Endothelial cell of umbilical vein (primary cell): ENCODE measurements around the gene GBF1. TPM values are rescaled to one million over a fixed set of nuclear protein-coding genes. Genes with fewer than 3 reads are reported as not detected.

Experiments used
- BruUV-seq: library from RNA; stranded (reverse); fragments of 400-500 nt; replicated peaks from 2 replicates; lab custom pipeline; 2021; lab: Mats Ljungman, UMichigan
- CTCF ChIA-PET: fragments of 300-600, 350-600 bp; sonication (Branson Sonifier 250); formaldehyde crosslinking; loops from one replicate; lab custom pipeline; 2021; ENCODE audit warnings: antibody characterized with exemption, inconsistent platforms; lab: Charles Lee
- POLR2A ChIA-PET: fragments of 300-600, 350-600 bp; sonication (Branson Sonifier 250); formaldehyde crosslinking; loops from one replicate; lab custom pipeline; 2021; ENCODE audit warnings: antibody characterized with exemption, inconsistent platforms; lab: Charles Lee
- DNase-seq: peaks from one replicate; pipeline ENCODE4 v3.0.0-alpha.2; 2011; ENCODE audit warnings: low read depth, low spot score
- FAIRE-seq: peaks from 2 replicates; lab custom pipeline; 2011; peaks lifted over from hg19 to GRCh38; lab: Jason Lieb, UNC
- H2AFZ ChIP-seq: 2 replicates; pipeline ENCODE4 v1.6.0; 2012; ENCODE audit warnings: low read depth, low read length, control low read depth, inconsistent platforms
- H3K27ac ChIP-seq: 2 replicates; pipeline ENCODE4 v1.5.1; 2011; ENCODE audit warnings: low read depth, mild to moderate bottlenecking, control low read depth, low read length, moderate library complexity; ENCODE audit not compliant: insufficient read depth
- H3K27me3 ChIP-seq, 2 experiments: 2 replicates each; pipeline versions ENCODE4 v1.6.0 to v1.6.1; 2011; ENCODE audit warnings: low read length in 2 of 2, mixed read lengths in 1 of 2; ENCODE audit not compliant: control insufficient read depth in 2 of 2, insufficient read depth in 2 of 2
- H3K36me3 ChIP-seq, 2 experiments: 2 replicates in 1 of 2; 3 replicates in 1 of 2; pipeline ENCODE4 v1.5.1; 2011; ENCODE audit warnings: low read length in 2 of 2, mild to moderate bottlenecking in 1 of 2, moderate library complexity in 1 of 2; ENCODE audit not compliant: control insufficient read depth in 2 of 2, insufficient read depth in 2 of 2; ENCODE audit errors: extremely low read depth in 1 of 2
- H3K4me1 ChIP-seq: 3 replicates; pipeline ENCODE4 v1.5.1; 2011; ENCODE audit warnings: mild to moderate bottlenecking, low read length; ENCODE audit not compliant: control insufficient read depth, insufficient read depth; ENCODE audit errors: extremely low read depth
- H3K4me2 ChIP-seq: 2 replicates; pipeline ENCODE4 v1.6.1; 2011; ENCODE audit warnings: low read length, control low read depth, mixed read lengths; ENCODE audit not compliant: insufficient read depth
- H3K4me3 ChIP-seq, 3 experiments: fragments of 200-600 bp in 1 of 3; sonication (generic), shearing (Covaris generic) in 1 of 3; replicated peaks in 1 of 3; 2 replicates each; pipeline ENCODE4 v1.5.1; 2011 to 2016; ENCODE audit warnings: control low read depth in 3 of 3, low read length in 3 of 3, mild to moderate bottlenecking in 2 of 3, inconsistent platforms in 1 of 3, low read depth in 1 of 3, moderate library complexity in 1 of 3; ENCODE audit not compliant: insufficient read depth in 1 of 3
- H3K79me2 ChIP-seq: 2 replicates; pipeline ENCODE4 v1.6.0; 2012; ENCODE audit warnings: low read length, inconsistent platforms; ENCODE audit not compliant: control insufficient read depth, insufficient read depth
- H3K9ac ChIP-seq: replicated peaks from 2 replicates; pipeline ENCODE3; 2011; ENCODE audit warnings: low read length, control low read depth; ENCODE audit not compliant: insufficient read depth; ENCODE audit errors: extremely low read depth
- H3K9me1 ChIP-seq: replicated peaks from 3 replicates; pipeline ENCODE4 v1.6.0; 2011; ENCODE audit warnings: mild to moderate bottlenecking, low read length; ENCODE audit not compliant: control insufficient read depth, insufficient read depth; ENCODE audit errors: extremely low read depth
- H3K9me3 ChIP-seq: replicated peaks from 2 replicates; pipeline ENCODE4 v1.5.1; 2012; ENCODE audit warnings: low read length, inconsistent platforms; ENCODE audit not compliant: control insufficient read depth, insufficient read depth
- H4K20me1 ChIP-seq: replicated peaks from 2 replicates; pipeline ENCODE3; 2011; ENCODE audit warnings: mild to moderate bottlenecking, low read length; ENCODE audit not compliant: control insufficient read depth, insufficient read depth; ENCODE audit errors: extremely low read depth
- EZH2 ChIP-seq: IDR thresholded peaks from 2 replicates; pipeline ENCODE4 v1.6.1; 2012; ENCODE audit warnings: borderline replicate concordance, low read depth, mild to moderate bottlenecking, moderate library complexity, low read length, inconsistent platforms; ENCODE audit not compliant: severe bottlenecking
- FOS ChIP-seq: IDR thresholded peaks from 2 replicates; pipeline ENCODE4 v1.6.1; 2011; ENCODE audit warnings: mild to moderate bottlenecking, low read length, moderate library complexity, borderline replicate concordance; ENCODE audit not compliant: insufficient read depth
- GATA2 ChIP-seq: IDR thresholded peaks from 2 replicates; pipeline ENCODE4 v1.7.0; 2011; ENCODE audit warnings: low read depth, mild to moderate bottlenecking, moderate library complexity, mixed read lengths, low read length; ENCODE audit not compliant: insufficient read length, insufficient read depth
- JUN ChIP-seq: IDR thresholded peaks from 2 replicates; pipeline ENCODE4 v1.6.1; 2011; ENCODE audit warnings: borderline replicate concordance, low read depth; ENCODE audit not compliant: insufficient read length, insufficient read depth
- MAX ChIP-seq: IDR thresholded peaks from 2 replicates; pipeline ENCODE4 v1.6.1; 2011; ENCODE audit not compliant: insufficient read depth, insufficient read length
- MYC ChIP-seq: IDR thresholded peaks from one replicate; pipeline ENCODE4 v1.6.1; 2011; ENCODE audit warnings: mild to moderate bottlenecking, low read depth, low read length
- POLR2A ChIP-seq: IDR thresholded peaks from 2 replicates; pipeline ENCODE4 v1.6.1; 2012; ENCODE audit warnings: low read depth, mild to moderate bottlenecking, control low read depth, low read length
- dilution Hi-C: fragments of 300-500 bp; cut with MboI; formaldehyde crosslinking; loops from one replicate; pipeline ENCODE4 v1.15.0; 2019; ENCODE audit warnings: low sequenced_read_pairs; ENCODE audit not compliant: extremely low pct_ligation_motif_present
- intact Hi-C: fragments of 100-400 bp; cut with micrococcal nuclease; formaldehyde crosslinking; loops from one replicate; pipeline ENCODE4 v1.10.0; 2022
- polyA plus RNA-seq, 4 experiments: library from polyadenylated mRNA; depleted of rRNA in 3 of 4; stranded (reverse) in 3 of 4; unstranded in 1 of 4; fragments of >200 nt; gene quantifications; 2 replicates each; pipeline versions ENCODE4 v1.2.1 to v1.2.3, GENCODE V29; 2011 to 2012; ENCODE audit warnings: missing spikeins in 1 of 4
- total RNA-seq: library from RNA; stranded (reverse); gene quantifications from 2 replicates; pipeline ENCODE4 v1.2.3, GENCODE V29; 2021
- TF ChIP-seq, protein P1 (sequence below), 2 donors: IDR thresholded peaks; 1 replicate in 1 of 2; 2 replicates in 1 of 2; pipeline ENCODE4 v1.5.1; 2011; ENCODE audit warnings: low read length in 2 of 2, mild to moderate bottlenecking in 2 of 2, moderate library complexity in 2 of 2, control low read depth in 1 of 2, inconsistent platforms in 1 of 2, low read depth in 1 of 2; ENCODE audit not compliant: insufficient read depth in 1 of 2; ENCODE audit errors: extremely low read depth in 1 of 2

The GBF1 gene
- total and polyA plus RNA-seq, 2 donors (not counting 3 experiments of a cell fraction or from before 2014, with no cell fraction given), result 26.0 to 49.7 TPM

DNA sequence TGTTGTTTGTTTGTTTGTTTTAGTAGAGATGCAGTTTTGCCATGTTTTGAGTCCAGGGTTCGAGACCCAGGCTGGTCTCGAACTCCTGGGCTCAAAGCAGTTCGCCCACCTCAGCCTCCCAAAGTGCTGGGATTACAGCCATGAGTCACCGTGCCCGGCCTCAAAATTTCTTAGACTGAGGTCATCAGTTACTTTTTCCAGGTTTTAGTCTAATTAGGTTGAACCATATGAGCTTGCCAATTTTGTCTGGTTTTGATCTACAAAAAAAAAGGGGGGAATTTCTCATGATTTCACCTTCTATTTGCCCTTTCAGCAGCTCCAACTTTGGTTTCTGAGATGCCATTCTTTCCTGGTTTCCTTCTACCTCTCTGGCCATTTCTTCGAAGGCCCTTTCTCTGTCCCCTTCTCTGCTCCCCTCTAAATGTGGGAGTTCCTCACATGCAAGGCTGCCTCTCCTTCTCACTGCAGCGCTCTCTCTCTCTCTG lies 181.5 kb downstream of the GBF1 start:
- Histone ChIP-seq H3K9ac (no peak overlapping the region), H3K27ac (no peak overlapping the region), H3K4me3 (no peak overlapping the region), H4K20me1 (no peaks in the 10 kb centered on the region), H3K36me3 (peaks cover 0 to 9% of the 10 kb centered on the region in 2 experiments), H3K4me2 (no peak overlapping the region), H3K9me1 (no peaks in the 10 kb centered on the region), H3K9me3 (no peaks in the 10 kb centered on the region), H3K27me3 (no peaks in the 10 kb centered on the region), H3K4me1 (peaks cover 16% of the 10 kb centered on the region), H2AFZ (no peak overlapping the region), H3K79me2 (peaks cover 6% of the 10 kb centered on the region)
- DNase-seq (no peak), FAIRE-seq (no peak)
- CTCF ChIA-PET, result interaction anchor here (1.0 to 1.6 kb wide), 2 partner anchors 52 to 75 kb away, joined by 4 to 5 read pairs; no protein-coding TSS in a partner anchor
- TF ChIP-seq GATA2, result no peak
- no peak for TF ChIP-seq MYC
- no peak for TF ChIP-seq FOS
- TF ChIP-seq, protein P1, sequence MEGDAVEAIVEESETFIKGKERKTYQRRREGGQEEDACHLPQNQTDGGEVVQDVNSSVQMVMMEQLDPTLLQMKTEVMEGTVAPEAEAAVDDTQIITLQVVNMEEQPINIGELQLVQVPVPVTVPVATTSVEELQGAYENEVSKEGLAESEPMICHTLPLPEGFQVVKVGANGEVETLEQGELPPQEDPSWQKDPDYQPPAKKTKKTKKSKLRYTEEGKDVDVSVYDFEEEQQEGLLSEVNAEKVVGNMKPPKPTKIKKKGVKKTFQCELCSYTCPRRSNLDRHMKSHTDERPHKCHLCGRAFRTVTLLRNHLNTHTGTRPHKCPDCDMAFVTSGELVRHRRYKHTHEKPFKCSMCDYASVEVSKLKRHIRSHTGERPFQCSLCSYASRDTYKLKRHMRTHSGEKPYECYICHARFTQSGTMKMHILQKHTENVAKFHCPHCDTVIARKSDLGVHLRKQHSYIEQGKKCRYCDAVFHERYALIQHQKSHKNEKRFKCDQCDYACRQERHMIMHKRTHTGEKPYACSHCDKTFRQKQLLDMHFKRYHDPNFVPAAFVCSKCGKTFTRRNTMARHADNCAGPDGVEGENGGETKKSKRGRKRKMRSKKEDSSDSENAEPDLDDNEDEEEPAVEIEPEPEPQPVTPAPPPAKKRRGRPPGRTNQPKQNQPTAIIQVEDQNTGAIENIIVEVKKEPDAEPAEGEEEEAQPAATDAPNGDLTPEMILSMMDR (IDR thresholded peaks at IDR 0.05; ENCODE audit: extremely low read depth in 1 of 2, insufficient read depth in 1 of 2, low read depth in 1 of 2, low read length in 2 of 2), result no peak
- no peak for TF ChIP-seq EZH2
- TF ChIP-seq POLR2A, result no peak
- TF ChIP-seq JUN, result no peak
- TF ChIP-seq MAX, result no peak
- BruUV-seq, result no TSS peak
- POLR2A ChIA-PET, result no interaction called here
- dilution Hi-C loops, result no loop called here
- intact Hi-C loops, result no loop called here
